ENCODE results near the gene OXSR1. TPM values are rescaled to one million over a fixed set of nuclear protein-coding genes. Genes with fewer than 3 reads are reported as not detected.

The OXSR1 gene
- total and polyA plus RNA-seq, 2 of the 13 experiments (the other 11 are each of a cell fraction or from before 2014, with no cell fraction given): 27.4 to 32.6 TPM

DNA sequence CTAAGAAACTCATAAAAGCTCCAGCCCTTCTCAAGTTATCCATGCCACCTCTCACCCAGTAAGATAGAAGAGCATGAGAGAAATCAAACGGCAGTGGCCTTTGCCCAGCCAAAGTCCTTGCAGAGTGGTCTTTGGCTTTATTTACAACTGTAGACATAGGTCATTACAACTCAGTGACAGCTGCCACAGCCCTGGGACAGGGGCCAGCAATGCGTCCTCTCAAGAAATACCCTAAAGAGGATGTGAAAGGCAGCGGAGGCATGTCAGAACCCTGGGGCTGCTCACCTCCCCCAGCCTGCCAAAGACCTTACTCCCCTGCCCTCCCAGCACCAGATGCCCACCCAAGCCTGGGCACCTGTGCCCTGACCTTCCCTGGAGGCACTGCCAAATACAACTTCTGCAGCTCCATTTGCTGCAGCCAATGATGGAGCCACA lies 34.7 kb upstream of the OXSR1 start (continued):
- TF ChIP-seq ZBED4 (CRISPR knock-in tag; IDR thresholded peaks at IDR 0.05; ENCODE audit: borderline replicate concordance): 0 out of 2 replicates have a peak, but pooled peaks have one; percentile 27
- TF ChIP-seq ZNF276 (CRISPR knock-in tag; IDR thresholded peaks at IDR 0.05; ENCODE audit: low read depth): 0 out of 2 replicates have a peak, but pooled peaks have one; percentile 38
- TF ChIP-seq ZNF775 (CRISPR knock-in tag; IDR thresholded peaks at IDR 0.05; ENCODE audit: borderline replicate concordance): 0 out of 2 replicates have a peak, but pooled peaks have one; percentile 48
- TF ChIP-seq, protein P1, sequence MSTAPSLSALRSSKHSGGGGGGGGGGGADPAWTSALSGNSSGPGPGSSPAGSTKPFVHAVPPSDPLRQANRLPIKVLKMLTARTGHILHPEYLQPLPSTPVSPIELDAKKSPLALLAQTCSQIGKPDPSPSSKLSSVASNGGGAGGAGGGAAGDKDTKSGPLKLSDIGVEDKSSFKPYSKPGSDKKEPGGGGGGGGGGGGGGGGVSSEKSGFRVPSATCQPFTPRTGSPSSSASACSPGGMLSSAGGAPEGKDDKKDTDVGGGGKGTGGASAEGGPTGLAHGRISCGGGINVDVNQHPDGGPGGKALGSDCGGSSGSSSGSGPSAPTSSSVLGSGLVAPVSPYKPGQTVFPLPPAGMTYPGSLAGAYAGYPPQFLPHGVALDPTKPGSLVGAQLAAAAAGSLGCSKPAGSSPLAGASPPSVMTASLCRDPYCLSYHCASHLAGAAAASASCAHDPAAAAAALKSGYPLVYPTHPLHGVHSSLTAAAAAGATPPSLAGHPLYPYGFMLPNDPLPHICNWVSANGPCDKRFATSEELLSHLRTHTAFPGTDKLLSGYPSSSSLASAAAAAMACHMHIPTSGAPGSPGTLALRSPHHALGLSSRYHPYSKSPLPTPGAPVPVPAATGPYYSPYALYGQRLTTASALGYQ (CRISPR knock-in tag; IDR thresholded peaks at IDR 0.05): peak; percentile 29; the same call in 1 of the 2 replicates
- TF ChIP-seq, protein P2, sequence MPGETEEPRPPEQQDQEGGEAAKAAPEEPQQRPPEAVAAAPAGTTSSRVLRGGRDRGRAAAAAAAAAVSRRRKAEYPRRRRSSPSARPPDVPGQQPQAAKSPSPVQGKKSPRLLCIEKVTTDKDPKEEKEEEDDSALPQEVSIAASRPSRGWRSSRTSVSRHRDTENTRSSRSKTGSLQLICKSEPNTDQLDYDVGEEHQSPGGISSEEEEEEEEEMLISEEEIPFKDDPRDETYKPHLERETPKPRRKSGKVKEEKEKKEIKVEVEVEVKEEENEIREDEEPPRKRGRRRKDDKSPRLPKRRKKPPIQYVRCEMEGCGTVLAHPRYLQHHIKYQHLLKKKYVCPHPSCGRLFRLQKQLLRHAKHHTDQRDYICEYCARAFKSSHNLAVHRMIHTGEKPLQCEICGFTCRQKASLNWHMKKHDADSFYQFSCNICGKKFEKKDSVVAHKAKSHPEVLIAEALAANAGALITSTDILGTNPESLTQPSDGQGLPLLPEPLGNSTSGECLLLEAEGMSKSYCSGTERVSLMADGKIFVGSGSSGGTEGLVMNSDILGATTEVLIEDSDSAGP (CRISPR knock-in tag; IDR thresholded peaks at IDR 0.05; ENCODE audit: borderline replicate concordance): no peak
- TF ChIP-seq KAT8 (CRISPR knock-in tag; IDR thresholded peaks at IDR 0.05): peak; percentile 49; the same call in 1 of the 2 replicates
- no peak for TF ChIP-seq GABPA (IDR thresholded peaks at IDR 0.05; ENCODE audit: low read depth, low read length)
- TF ChIP-seq GABPA (CRISPR knock-in tag; IDR thresholded peaks at IDR 0.05; ENCODE audit: low read depth): peak; percentile 40; the same call in 1 of the 2 replicates
- peak; percentile 81 for TF ChIP-seq HDAC1 (CRISPR knock-in tag; IDR thresholded peaks at IDR 0.05)
- no peak for TF ChIP-seq BATF2 (CRISPR knock-in tag; IDR thresholded peaks at IDR 0.05)
- no peak for TF ChIP-seq FOXC1 (CRISPR knock-in tag; IDR thresholded peaks at IDR 0.05; ENCODE audit: borderline replicate concordance)
- TF ChIP-seq MIER3 (CRISPR knock-in tag; IDR thresholded peaks at IDR 0.05; ENCODE audit: borderline replicate concordance): no peak
- no peak for TF ChIP-seq ZNF790 (CRISPR knock-in tag; IDR thresholded peaks at IDR 0.05; ENCODE audit: borderline replicate concordance)
- peak; percentile 98 for TF ChIP-seq MEIS2 (CRISPR knock-in tag; IDR thresholded peaks at IDR 0.05)
- TF ChIP-seq ZGPAT (CRISPR knock-in tag; IDR thresholded peaks at IDR 0.05): 0 out of 2 replicates have a peak, but pooled peaks have one; percentile 21
- no peak for TF ChIP-seq RNF2 (conservative IDR thresholded peaks at IDR 0.05; ENCODE audit: low read depth)
- TF ChIP-seq ZNF383 (CRISPR knock-in tag; IDR thresholded peaks at IDR 0.05; ENCODE audit: borderline replicate concordance): no peak
- no peak for TF ChIP-seq ZNF709 (CRISPR knock-in tag; IDR thresholded peaks at IDR 0.05)
